GM23248 (cell line): ENCODE data around the gene DIP2A.

ENCODE experiments used
- EZH2 ChIP-seq: fragments of 200-600 bp; sonication (generic); IDR thresholded peaks from 2 replicates; pipeline ENCODE4 v1.6.1; 2018; ENCODE audit warnings: antibody characterized with exemption, mild to moderate bottlenecking; ENCODE audit not compliant: insufficient read depth, poor library complexity, severe bottlenecking
- EZH2phosphoT487 ChIP-seq: fragments of 200-600 bp; sonication (generic); IDR thresholded peaks from 2 replicates; pipeline ENCODE4 v1.6.1; 2018; ENCODE audit warnings: antibody characterized with exemption, moderate library complexity, mild to moderate bottlenecking, low read depth; ENCODE audit not compliant: insufficient read depth

DNA sequence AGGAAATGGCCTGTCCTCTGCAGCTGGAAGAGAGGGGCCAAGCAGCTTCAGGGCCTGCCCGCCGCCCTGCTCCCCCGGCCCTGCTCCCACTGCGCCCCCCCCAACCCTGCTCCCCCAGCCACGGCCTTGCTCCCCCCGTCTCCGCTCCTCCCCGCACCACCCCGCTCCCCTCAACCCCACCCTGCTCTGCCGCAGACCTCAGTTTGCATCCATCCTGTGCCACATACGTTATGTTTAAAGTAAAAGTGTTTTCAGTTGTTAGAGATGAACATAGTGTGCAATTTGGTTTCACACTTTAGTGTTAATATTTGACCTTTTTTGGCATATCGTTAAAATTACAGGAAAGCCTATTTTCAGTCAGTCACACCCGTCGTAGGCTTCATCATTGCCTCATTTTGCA is 34.1 kb upstream of the DIP2A start:
- no peak for TF ChIP-seq EZH2
- no peak for TF ChIP-seq EZH2phosphoT487
